GM18861 (cell line): ENCODE data around the gene WEE1.
A peak's percentile ranks its signal among the peaks of the same experiment; 100 is the strongest.
"Not testable (repeated sequence)": the region's sequence is repeated elsewhere in the genome, so short reads cannot be mapped to it uniquely, and the experiment has no call there.

Experiments used
- ATAC-seq: cut with Tn5 transposase; IDR thresholded peaks from one replicate; pipeline ENCODE4 v1.9.1; 2021; ENCODE audit not compliant: unreplicated experiment

Gene WEE1

DNA sequence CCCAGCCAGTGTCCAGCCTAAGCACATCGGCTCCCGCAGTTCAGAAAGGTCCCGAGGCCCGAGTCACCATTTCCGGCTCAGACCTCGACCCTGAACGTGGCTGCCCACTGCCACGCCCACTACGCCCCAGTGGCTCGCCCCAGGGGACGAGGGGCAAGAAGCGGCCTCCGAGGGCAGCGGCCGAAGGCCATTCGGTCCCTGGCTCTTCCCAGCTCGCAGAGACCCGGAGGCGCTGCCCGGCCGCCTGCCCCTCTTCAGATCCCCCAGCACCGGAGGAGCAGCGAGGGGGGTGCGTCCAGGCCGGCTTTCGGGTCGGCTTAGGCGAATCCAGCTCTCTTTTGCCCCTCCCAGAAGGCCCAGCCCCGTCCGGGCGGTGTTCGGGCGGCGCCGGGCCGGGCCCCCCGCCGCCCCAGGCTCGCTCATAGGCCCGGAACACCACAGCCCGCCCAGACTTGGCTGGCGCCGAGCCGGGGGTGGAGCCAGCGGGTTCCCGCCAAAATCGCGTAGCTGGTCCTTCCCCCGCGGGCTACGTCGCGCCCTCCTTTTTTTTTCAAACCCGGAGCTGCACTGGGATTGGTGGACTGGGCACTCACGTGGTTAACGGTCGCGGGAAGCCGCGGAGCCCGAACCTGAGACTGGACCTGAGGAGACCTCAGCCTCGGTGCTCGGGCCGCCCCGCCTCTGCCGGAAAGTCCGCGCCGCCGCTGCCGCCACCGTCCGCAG, at the start of gene WEE1:
TSS of gene WEE1 (plus strand) at position 619 of the 723 bp plus-strand sequence. CDS start 264 bp downstream, outside the sequence.
- ATAC-seq, result peak; percentile 67

DNA sequence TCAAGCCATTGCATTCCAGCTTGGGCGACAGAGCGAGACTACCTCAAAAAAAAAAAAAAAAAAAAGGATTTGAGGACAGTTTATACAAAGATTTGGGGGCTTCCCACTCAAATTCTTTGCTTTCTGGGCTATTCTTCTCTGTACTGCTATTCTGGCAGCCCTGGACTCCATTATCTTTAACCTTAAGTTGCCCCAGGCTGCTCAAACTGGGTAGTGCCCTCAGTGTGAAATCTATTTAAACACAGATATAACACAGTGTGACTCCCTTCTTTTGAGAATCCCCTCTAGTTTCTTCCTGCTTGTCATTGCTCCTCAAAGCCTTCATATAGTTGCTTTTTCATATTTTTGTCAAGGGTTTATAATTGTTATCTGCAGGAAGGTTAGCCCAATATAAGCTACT, 49.5 kb upstream of the WEE1 start:
- no peak for ATAC-seq

DNA sequence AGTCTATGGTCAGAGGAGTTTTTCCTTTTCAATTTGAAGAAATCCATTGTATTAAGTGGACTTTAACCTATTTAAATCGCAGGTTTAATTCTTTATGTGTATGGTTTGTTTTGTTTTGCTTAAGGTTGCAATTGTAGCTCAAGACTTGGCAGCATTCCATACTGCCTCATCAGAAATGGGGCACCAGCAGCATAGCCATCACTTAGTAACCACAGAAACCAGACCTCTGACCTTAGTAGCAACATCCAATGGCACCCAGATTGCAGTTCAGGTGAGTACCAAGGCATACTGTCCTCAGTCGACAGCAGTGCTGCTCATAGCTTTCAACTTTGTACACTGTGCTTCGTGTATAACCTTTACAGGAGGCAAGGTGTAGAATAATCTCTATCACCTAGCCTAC, 48.4 kb upstream of the WEE1 start:
- ATAC-seq, result no peak

- ATAC-seq, result no peak
Observed at GRCh38 chr11:9527481-9528135, 45.9 kb upstream of the WEE1 start.

DNA sequence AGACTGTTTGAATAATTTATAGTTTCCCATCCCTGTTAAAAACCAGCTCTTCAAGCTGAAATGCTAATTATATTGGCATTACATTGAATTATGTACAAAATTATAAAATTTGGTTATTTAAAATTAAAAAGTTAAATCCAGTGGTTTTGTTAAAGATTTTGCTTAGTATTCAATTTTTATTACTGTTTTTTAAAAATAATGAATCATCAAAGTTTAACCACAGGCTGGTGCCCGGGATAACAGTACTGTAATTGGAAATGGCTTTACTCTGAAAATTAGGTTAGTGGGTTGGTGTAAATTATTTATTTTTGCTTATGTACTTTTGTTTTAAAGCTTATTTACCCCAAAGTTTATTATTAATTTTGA, 45.4 kb upstream of the WEE1 start:
- no peak for ATAC-seq

DNA sequence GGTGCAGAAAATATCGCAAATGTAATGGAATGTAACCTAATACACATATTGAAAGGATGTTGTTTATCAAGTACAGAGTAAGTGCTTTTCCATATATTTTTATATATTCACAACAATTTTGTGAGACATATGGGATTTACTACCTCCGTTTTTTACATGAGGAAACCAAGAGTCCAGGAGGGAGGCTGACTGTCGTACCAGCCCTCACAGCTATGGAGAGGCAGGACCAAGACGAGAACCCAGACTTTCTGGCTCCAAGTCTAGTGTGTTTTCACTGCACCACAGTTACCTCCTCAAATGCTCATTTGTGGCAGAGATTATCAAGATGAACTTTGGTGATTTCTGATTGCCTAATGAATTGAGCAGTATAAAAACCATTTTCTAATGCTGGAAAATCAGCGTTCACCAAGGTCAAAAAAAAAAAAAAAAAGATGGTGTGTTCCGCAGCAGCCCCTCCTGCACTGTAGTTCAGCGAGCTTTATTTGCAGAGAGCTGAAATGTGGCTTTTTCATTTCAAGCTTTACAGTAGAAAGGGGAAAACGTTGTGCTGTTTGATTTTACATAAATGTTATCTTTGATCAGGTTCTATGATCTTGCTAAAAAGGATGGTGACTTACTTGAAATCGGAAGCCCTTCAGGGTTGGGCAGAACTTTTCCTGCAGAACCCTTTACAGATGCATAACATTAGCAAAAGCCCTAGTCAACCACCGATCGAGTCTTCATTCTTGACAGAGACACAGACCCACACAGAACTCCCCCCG, 44.7 kb upstream of the WEE1 start:
- ATAC-seq, result no peak

DNA sequence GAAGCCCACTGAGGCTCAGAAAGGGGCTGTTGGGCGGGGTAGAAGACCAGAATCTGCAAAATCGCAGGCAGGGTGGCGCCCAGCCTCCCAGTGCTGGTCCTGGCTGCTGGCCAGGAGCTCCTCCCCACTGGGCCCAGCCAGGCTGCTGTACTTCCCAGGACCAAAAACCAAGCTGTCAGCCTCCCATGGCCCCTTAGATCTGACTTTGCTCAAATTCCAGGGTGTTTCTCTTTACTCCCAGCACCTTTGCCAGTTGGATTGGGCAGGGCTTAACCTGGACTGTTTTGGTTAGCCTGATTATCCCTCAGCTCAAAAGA, 44.2 kb upstream of the WEE1 start:
- no peak for ATAC-seq

DNA sequence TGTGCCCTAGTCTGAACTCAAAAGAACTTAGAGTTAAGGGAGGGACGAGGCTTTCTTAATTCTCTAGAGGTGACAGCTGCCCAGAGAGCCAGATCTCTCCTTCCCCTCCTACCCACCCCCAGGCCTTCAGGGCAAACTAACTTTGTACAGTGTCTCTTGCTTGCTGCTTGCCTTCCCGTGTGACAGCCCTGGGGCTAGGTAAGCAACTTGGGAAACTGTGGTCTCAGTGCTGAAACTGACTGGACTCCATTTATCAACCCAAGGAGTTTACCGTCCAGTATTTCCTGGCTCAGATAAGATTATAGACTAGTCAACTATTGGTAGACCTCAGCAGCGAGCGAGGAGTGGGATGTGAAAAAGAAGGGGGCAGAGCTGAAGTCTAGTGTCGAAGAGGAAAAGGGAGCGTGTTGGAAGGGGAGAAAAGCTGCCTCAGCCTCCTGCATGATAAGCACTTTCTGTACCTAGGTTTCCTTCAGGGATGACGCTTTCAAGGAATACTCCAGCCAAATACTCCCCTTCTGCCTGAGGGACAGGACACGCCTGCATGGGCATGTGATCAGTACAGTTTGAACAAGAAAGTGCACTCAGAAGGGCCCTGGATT, 43.3 kb upstream of the WEE1 start:
- ATAC-seq, result no peak

GRCh38 chr11:9530901-9531625, 42.4 kb upstream of the WEE1 start:
- ATAC-seq, result no peak

GRCh38 chr11:9533058-9533457, 40.4 kb upstream of the WEE1 start:
- no peak for ATAC-seq

- no peak for ATAC-seq
Observed at GRCh38 chr11:9533736-9534473, 39.6 kb upstream of the WEE1 start.

DNA sequence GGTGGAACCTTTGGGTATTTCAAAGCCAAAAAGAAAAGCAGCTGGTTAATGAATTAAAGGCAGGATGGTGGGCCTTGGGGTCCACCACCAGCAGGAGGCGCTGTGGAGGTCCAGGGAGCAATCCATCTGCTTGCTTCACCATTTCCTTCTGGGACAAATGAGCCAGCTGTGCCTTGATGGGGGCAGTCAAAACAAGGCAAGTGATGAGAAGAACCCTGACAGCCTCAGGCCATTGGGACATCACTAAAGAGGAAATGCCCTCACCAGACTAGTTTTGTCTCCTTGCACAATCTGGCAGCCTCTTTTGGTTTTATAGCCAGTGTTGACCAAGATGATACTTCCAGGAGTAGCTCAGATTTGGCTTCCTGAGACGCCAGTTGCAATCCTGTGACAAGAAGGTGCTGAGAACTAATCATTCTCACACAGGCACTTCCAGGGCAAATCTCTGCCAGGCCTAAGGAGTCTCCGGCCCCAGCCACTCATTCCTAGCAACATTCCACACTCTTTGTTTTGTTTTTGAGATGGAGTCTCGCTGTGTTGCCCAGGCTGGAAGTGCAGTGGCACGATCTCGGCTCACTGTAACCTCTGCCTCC, 38.2 kb upstream of the WEE1 start:
- ATAC-seq, result no peak

DNA sequence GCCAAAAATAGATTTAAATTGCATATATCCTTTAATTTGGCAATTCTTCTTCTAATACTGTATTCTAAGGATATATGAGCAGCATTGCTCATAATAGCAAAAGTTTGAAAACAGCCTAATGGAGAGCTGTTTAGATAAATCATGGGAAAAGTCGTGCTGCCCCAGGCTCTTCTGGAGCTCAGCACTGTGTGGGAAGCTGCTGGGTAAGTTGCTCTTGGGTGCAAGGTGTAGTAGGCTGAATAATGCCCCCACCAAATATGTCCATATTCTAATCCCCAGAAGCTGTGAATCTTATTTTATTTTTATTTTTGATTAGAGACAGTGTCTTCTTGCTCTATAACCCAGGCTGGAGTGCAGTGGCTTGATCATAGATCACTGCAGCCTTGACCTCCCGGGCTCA, 34.9 kb upstream of the WEE1 start:
- no peak for ATAC-seq

DNA sequence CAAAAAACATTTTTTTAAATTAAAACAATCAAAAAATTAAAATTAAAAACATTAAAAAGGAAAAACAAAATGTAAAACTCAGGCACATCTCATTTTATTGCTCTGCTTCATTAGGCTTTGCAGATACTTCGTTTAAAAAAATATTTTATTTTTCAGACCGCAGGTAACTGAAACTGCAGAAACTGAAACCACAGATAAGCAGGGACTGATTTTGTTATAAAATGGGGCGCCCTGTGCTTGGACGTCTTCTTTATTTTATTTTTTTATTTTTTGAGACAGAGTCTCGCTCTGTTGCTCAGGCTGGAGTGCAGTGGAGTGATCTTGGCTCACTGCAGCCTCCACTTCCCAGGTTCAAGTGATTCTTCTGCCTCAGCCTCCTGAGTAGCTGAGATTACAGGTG, 24.3 kb upstream of the WEE1 start:
- not testable (repeated sequence) for ATAC-seq

DNA sequence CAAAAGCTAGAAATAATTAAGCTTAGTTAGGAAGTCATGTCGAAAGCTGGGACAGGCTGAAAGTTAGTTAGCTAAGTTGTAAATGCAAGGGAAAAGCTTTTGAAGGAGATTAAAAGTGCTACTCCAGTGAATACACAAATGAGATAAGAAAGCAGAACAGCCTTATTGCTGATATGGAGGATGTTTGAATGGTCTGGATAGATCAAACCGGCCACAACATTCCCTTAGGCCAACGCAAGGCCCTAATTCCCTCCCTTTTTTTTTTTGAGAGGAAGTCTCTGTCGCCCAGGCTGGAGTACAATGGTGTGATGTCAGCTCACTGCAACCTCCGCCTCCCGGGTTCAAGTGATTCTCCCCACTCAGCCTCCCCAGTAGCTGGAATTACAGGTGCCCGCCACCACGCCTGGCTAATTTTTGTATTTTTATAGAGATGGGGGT, 23.3 kb upstream of the WEE1 start:
- no peak for ATAC-seq

GRCh38 chr11:9561279-9561982, 12.0 kb upstream of the WEE1 start:
- ATAC-seq, result no peak

- no peak for ATAC-seq
Observed at GRCh38 chr11:9562716-9563115, 10.8 kb upstream of the WEE1 start.

DNA sequence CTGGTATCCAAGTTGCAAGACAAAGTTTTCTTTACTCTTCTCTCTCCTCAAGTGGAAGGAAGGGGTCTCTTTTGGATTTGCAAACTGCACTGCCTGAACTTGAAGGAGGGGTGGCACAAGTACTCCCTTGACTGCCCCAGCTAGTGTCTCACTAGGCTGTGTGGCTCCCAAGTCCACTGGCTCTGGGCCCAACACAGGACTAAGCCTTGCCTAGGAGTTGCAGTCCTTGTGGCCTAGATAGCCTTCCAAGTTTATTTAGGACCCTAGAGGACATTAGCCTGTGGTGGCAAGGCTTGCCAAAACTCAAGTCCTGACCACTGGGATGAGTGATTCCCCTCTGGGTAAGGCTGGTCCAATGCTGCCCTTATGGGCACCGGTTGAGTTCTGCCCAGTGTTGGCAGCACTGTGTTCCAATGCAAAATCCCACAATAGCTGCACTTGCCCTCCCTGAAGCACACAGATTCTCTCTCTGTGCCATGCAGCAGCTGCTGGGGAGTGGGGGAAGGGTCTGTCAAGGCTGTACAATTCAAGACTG, 10.2 kb upstream of the WEE1 start:
- ATAC-seq, result no peak
